Measurements from ENCODE around the gene GRID2IP.
A peak's percentile ranks its signal among the peaks of the same experiment; 100 is the strongest.
"Not testable (repeated sequence)": the region's sequence is repeated elsewhere in the genome, so short reads cannot be mapped to it uniquely, and the experiment has no call there.

Gene GRID2IP

DNA sequence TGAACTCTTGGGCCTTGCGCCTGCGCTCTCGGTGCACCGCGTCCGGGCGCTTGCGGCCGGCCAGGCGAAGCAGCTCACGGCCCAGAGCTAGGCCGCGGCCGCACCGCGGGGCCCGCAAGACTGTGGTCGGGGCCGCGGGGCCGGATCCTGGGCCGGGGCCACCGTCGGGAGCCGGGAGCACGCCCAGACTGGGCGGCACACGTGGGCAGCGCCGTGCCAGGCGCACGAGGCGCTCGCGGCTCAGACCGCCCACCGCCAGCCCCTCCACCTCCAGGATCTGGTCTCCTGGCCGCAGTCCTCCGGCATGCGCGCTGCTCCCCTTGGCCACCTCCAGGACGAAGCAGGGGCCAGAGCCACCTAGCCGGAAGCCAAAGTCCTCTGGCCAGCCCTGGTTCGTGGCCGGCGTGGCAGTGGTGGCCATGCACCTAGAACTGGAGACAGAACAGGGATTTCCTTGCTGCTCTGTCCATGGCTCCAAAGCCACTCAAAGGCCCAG is at the start of gene GRID2IP:
TSS of gene GRID2IP (minus strand) at position 446 of the 496 bp plus-strand sequence. CDS start at position 421, 25 bp downstream.
- no peak for DNase-seq (ENCODE audit: low read depth)
- TF ChIP-seq, protein P1, sequence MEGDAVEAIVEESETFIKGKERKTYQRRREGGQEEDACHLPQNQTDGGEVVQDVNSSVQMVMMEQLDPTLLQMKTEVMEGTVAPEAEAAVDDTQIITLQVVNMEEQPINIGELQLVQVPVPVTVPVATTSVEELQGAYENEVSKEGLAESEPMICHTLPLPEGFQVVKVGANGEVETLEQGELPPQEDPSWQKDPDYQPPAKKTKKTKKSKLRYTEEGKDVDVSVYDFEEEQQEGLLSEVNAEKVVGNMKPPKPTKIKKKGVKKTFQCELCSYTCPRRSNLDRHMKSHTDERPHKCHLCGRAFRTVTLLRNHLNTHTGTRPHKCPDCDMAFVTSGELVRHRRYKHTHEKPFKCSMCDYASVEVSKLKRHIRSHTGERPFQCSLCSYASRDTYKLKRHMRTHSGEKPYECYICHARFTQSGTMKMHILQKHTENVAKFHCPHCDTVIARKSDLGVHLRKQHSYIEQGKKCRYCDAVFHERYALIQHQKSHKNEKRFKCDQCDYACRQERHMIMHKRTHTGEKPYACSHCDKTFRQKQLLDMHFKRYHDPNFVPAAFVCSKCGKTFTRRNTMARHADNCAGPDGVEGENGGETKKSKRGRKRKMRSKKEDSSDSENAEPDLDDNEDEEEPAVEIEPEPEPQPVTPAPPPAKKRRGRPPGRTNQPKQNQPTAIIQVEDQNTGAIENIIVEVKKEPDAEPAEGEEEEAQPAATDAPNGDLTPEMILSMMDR (conservative IDR thresholded peaks at IDR 0.05; ENCODE audit: control insufficient read depth, insufficient read depth, low read depth, low read length), result no peak

DNA sequence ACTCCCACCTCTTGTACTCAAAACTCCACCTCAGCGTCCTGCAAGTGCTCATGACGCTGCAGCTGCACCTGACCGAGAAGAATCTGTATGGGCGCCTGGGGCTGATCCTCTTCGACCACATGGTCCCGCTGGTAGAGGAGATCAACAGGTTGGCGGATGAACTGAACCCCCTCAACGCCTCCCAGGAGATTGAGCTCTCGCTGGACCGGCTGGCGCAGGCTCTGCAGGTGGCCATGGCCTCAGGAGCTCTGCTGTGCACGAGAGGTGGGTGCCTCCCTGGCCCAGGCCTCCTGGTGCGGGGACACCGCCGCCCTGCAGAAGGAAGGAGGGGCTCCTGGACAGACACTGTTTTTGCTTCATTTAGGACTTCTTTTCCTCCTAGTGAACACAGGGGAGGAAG is 48.8 kb upstream of the GRID2IP start:
- TF ChIP-seq, protein P1 (conservative IDR thresholded peaks at IDR 0.05; ENCODE audit: control insufficient read depth, insufficient read depth, low read depth, low read length), result no peak
- DNase-seq (ENCODE audit: low read depth), result no peak
- H3K4me3 ChIP-seq (ENCODE audit: control insufficient read depth, low read depth, low read length), result no peak overlapping the region

More for the DNA sequence above, at the start of gene GRID2IP:
- no peak within 1 kb of the TSS for H3K4me3 ChIP-seq (ENCODE audit: control insufficient read depth, low read depth, low read length)

GRCh38 chr7:6590645-6591110 is 39.4 kb upstream of the GRID2IP start:
- peak; percentile 10 for DNase-seq (ENCODE audit: low read depth)
- H3K4me3 ChIP-seq (ENCODE audit: control insufficient read depth, low read depth, low read length), result peak overlapping the region; percentile 77
- TF ChIP-seq, protein P1 (conservative IDR thresholded peaks at IDR 0.05; ENCODE audit: control insufficient read depth, insufficient read depth, low read depth, low read length), result no peak

GRCh38 chr7:6589829-6590644 is 38.8 kb upstream of the GRID2IP start, which contains the start of gene INTS15:
Gene INTS15 (plus strand): TSS chr7:6590021. CDS start chr7:6590284, 263 bp downstream.
- DNase-seq (ENCODE audit: low read depth), result peak; percentile 74
- TF ChIP-seq, protein P1 (conservative IDR thresholded peaks at IDR 0.05; ENCODE audit: control insufficient read depth, insufficient read depth, low read depth, low read length), result no peak
- H3K4me3 ChIP-seq (ENCODE audit: control insufficient read depth, low read depth, low read length), result peak within 1 kb of the TSS; percentile 77

- TF ChIP-seq, protein P1 (conservative IDR thresholded peaks at IDR 0.05; ENCODE audit: control insufficient read depth, insufficient read depth, low read depth, low read length), result no peak
- H3K4me3 ChIP-seq (ENCODE audit: control insufficient read depth, low read depth, low read length), result peak overlapping the region; percentile 23
Measured at GRCh38 chr7:6589151-6589828, 38.0 kb upstream of the GRID2IP start.

DNA sequence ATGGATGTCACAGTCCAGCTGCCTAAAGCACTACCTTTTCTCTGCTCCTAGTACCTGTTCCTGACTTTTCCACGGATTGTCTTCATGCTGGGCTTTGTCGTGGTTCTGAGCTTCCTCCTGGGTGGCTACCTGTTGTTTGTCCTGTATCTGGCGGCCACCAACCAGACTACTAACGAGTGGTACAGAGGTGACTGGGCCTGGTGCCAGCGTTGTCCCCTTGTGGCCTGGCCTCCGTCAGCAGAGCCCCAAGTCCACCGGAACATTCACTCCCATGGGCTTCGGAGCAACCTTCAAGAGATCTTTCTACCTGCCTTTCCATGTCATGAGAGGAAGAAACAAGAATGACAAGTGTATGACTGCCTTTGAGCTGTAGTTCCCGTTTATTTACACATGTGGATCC is 37.3 kb upstream of the GRID2IP start:
- TF ChIP-seq, protein P1 (conservative IDR thresholded peaks at IDR 0.05; ENCODE audit: control insufficient read depth, insufficient read depth, low read depth, low read length), result no peak
- no peak overlapping the region for H3K4me3 ChIP-seq (ENCODE audit: control insufficient read depth, low read depth, low read length)

More at GRCh38 chr7:6589151-6589828, 38.0 kb upstream of the GRID2IP start:
- DNase-seq (ENCODE audit: low read depth), result no peak

DNA sequence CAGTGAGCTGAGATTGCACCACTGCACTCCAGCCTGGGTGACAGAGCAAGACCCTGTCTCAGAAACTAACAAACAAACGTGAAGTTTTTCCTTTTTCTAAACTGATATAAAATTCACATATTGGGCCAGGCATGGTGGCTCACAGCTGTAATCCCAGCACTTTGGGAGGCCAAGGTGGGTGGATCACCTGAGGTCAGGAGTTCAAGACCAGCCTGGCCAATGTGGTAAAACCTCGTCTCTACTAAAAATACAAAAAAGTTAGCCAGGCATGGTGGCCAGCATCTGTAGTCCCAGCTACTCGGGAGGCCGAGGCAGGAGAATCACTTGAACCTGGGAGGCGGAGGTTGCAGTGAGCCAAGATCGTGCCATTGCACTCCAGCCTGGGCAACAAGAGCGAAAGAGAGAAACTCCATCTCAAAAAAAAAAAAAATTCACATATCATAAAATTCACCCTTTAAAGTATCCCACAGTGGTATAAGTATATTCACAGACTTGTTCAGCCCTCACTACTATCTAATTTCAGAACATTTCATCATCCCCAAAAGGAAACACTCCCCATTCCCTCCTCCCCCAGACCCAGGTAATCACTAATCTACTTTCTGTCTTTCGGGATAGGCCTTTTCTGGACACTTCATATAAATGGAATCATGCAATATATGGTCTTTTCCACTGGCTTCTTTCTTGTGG is 34.6 kb upstream of the GRID2IP start:
- DNase-seq (ENCODE audit: low read depth); H3K4me3 ChIP-seq (ENCODE audit: control insufficient read depth, low read depth, low read length): not testable (repeated sequence)

More for the DNA sequence above, 37.3 kb upstream of the GRID2IP start:
- DNase-seq (ENCODE audit: low read depth), result no peak

Measured in fibroblast of mammary gland (primary cell).